Type B pancreatic cell (in vitro differentiated cells): Measurements from ENCODE around the gene FBXO48. TPM values are rescaled to one million over a fixed set of nuclear protein-coding genes. Genes with fewer than 3 reads are reported as not detected.

Experiments used
- DNase-seq: peaks from one replicate; pipeline ENCODE4 v3.0.0; 2021; ENCODE audit warnings: mixed read lengths; ENCODE audit not compliant: unreplicated experiment; ENCODE audit errors: extremely low spot score
- H3K27ac Mint-ChIP-seq: 2 replicates; pipeline ENCODE4 v1.8.0; 2021; ENCODE audit warnings: mild to moderate bottlenecking, mixed read lengths
- H3K27me3 Mint-ChIP-seq: 2 replicates; pipeline ENCODE4 v1.8.0; 2021; ENCODE audit warnings: mixed read lengths
- H3K36me3 Mint-ChIP-seq: 2 replicates; pipeline ENCODE4 v1.8.0; 2021; ENCODE audit warnings: mixed read lengths
- H3K4me1 Mint-ChIP-seq: one replicate; pipeline ENCODE4 v1.8.0; 2021; ENCODE audit warnings: mixed read lengths; ENCODE audit not compliant: unreplicated experiment
- H3K4me3 Mint-ChIP-seq: 2 replicates; pipeline ENCODE4 v1.8.0; 2021; ENCODE audit warnings: mild to moderate bottlenecking, mixed read lengths
- H3K9me3 Mint-ChIP-seq: 2 replicates; pipeline ENCODE4 v1.8.0; 2021; ENCODE audit warnings: mixed read lengths
- CTCF ChIP-seq: fragments of 200-600 bp; sonication (generic); conservative IDR thresholded peaks from 2 replicates; pipeline ENCODE4 v1.5.0; 2021; ENCODE audit warnings: antibody characterized with exemption, mild to moderate bottlenecking
- long read RNA-seq: library from polyadenylated mRNA; unstranded; transcript quantifications from one replicate; pipeline ENCODE4 v2.0.0, GENCODE V29; 2020
- total RNA-seq: library from RNA; stranded (reverse); gene quantifications from 2 replicates; pipeline ENCODE4 v1.2.1, GENCODE V29; 2021; ENCODE audit warnings: low replicate concordance

FBXO48 gene, protein sequence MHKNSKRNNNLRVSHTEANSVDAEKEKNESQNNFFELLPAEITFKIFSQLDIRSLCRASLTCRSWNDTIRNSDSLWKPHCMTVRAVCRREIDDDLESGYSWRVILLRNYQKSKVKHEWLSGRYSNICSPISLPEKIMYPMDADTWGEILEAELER
- total RNA-seq: 1.00 and 2.0 TPM in 2 replicates
- long read RNA-seq, full-length matches to known transcripts: 1 of 6 reads
- long read RNA-seq, partial matches to known transcripts: 0 of 6 reads
- long read RNA-seq, other reads (novel, unspliced or antisense): 5 of 6 reads

GRCh38 chr2:68467077-68467960 is at the start of gene FBXO48, which contains the start of gene APLF:
Gene FBXO48 (minus strand): TSS chr2:68467294. CDS start chr2:68465145, 2,149 bp downstream.
Gene APLF (plus strand): TSS chr2:68467585. CDS start chr2:68467732, 147 bp downstream.
- no peak for TF ChIP-seq CTCF
- peak; percentile 94 for DNase-seq
- Mint-ChIP-seq H3K27me3 (no peaks in the 10 kb centered on the region), H3K9me3 (no peaks in the 10 kb centered on the region), H3K4me3 (peak within 1 kb of the TSS; percentile 98), H3K27ac (peak within 1 kb of the TSS; percentile 97), H3K4me1 (peaks cover 13% of the 10 kb centered on the region), H3K36me3 (no peaks in the 10 kb centered on the region)

- Mint-ChIP-seq H3K9me3 (no peaks in the 10 kb centered on the region), H3K27me3 (no peaks in the 10 kb centered on the region), H3K4me3 (no peak overlapping the region), H3K27ac (no peak overlapping the region), H3K4me1 (no peaks in the 10 kb centered on the region), H3K36me3 (no peaks in the 10 kb centered on the region)
- no peak for DNase-seq
- no peak for TF ChIP-seq CTCF
Observed at GRCh38 chr2:68516051-68516955, 49.2 kb upstream of the FBXO48 start.

- no peak for TF ChIP-seq CTCF
- H3K9me3 Mint-ChIP-seq: no peaks in the 10 kb centered on the region
- H3K4me1 Mint-ChIP-seq: no peaks in the 10 kb centered on the region
- no peak overlapping the region for H3K4me3 Mint-ChIP-seq
- no peak overlapping the region for H3K27ac Mint-ChIP-seq
- H3K36me3 Mint-ChIP-seq: no peaks in the 10 kb centered on the region
- H3K27me3 Mint-ChIP-seq: no peaks in the 10 kb centered on the region
- DNase-seq: no peak
Observed at GRCh38 chr2:68514316-68514929, 47.3 kb upstream of the FBXO48 start.

DNA sequence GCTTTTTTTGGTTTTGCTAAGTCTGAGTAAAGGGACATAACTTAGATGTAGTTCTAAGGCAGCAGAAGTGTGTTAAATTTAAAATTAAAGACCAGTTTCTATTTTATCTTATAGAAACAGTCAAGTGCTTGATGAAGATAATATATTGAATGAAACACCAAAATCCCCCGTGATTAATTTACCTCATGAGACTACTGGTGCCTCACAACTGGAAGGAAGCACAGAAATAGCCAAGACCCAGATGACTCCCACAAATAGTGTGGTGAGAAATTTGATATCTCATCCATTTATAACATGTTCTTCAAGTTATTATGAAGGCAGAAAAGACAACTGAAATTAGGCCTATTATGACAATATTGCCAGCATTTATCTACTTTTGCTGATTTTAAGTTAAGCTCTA is 45.9 kb upstream of the FBXO48 start:
- Mint-ChIP-seq H3K27ac (no peak overlapping the region), H3K27me3 (no peaks in the 10 kb centered on the region), H3K4me3 (no peak overlapping the region), H3K36me3 (no peaks in the 10 kb centered on the region), H3K9me3 (no peaks in the 10 kb centered on the region), H3K4me1 (no peaks in the 10 kb centered on the region)
- no peak for TF ChIP-seq CTCF
- DNase-seq: no peak

- Mint-ChIP-seq H3K27me3 (no peaks in the 10 kb centered on the region), H3K4me3 (no peak overlapping the region), H3K4me1 (no peaks in the 10 kb centered on the region), H3K27ac (no peak overlapping the region), H3K9me3 (no peaks in the 10 kb centered on the region), H3K36me3 (no peaks in the 10 kb centered on the region)
- TF ChIP-seq CTCF: no peak
- no peak for DNase-seq
Observed at GRCh38 chr2:68512326-68512725, 45.2 kb upstream of the FBXO48 start.
